SK-N-SH treated with all-trans-retinoic acid at 6 μM for 48 hours (cell line): Measurements from ENCODE around the gene EPB41.

Experiments
- ATAC-seq: fragments of 200-7000 bp; cut with Tn5 transposase; 3 replicates; pipeline ENCODE4 v1.9.1; 2020; ENCODE audit warnings: mild to moderate bottlenecking, moderate library complexity
- BACH2 ChIP-seq: fragments of 250-450 bp; sonication (Bioruptor Pico); IDR thresholded peaks from 2 replicates; pipeline ENCODE4 v1.9.0; 2021; ENCODE audit warnings: mild to moderate bottlenecking, borderline replicate concordance
- CSDC2 ChIP-seq: fragments of 250-450 bp; sonication (Bioruptor Pico); IDR thresholded peaks from 2 replicates; pipeline ENCODE4 v1.5.0; 2020; ENCODE audit warnings: mild to moderate bottlenecking, moderate library complexity
- CSRNP3 ChIP-seq: fragments of 250-450 bp; sonication (Bioruptor Pico); IDR thresholded peaks from 2 replicates; pipeline ENCODE4 v1.5.1; 2021; ENCODE audit warnings: mild to moderate bottlenecking, moderate library complexity
- ESRRG ChIP-seq: fragments of 250-450 bp; sonication (Bioruptor Pico); IDR thresholded peaks from 2 replicates; pipeline ENCODE4 v1.6.1; 2021; ENCODE audit warnings: mild to moderate bottlenecking
- GLIS3 ChIP-seq: fragments of 250-450 bp; sonication (Bioruptor Pico); IDR thresholded peaks from 2 replicates; pipeline ENCODE4 v1.5.0; 2020; ENCODE audit warnings: mild to moderate bottlenecking, moderate library complexity
- ISL1 ChIP-seq: fragments of 250-450 bp; sonication (Bioruptor Pico); IDR thresholded peaks from 2 replicates; pipeline ENCODE4 v2.1.2; 2022; ENCODE audit warnings: mild to moderate bottlenecking, moderate library complexity
- OSR1 ChIP-seq: fragments of 250-450 bp; sonication (Bioruptor Pico); IDR thresholded peaks from 2 replicates; pipeline ENCODE4 v1.8.0; 2022; ENCODE audit warnings: moderate library complexity, mild to moderate bottlenecking, inconsistent platforms
- PATZ1 ChIP-seq: fragments of 250-450 bp; sonication (Bioruptor Pico); IDR thresholded peaks from 2 replicates; pipeline ENCODE4 v1.8.0; 2020; ENCODE audit warnings: mild to moderate bottlenecking, moderate library complexity, borderline replicate concordance
- POU6F1 ChIP-seq: fragments of 250-450 bp; sonication (Bioruptor Pico); IDR thresholded peaks from 2 replicates; pipeline ENCODE4 v1.8.0; 2021; ENCODE audit warnings: low read depth, mild to moderate bottlenecking, moderate library complexity, borderline replicate concordance
- PPARA ChIP-seq: fragments of 250-450 bp; sonication (Bioruptor Pico); IDR thresholded peaks from 2 replicates; pipeline ENCODE4 v1.5.0; 2020; ENCODE audit warnings: mild to moderate bottlenecking, borderline replicate concordance
- RARB ChIP-seq: fragments of 250-450 bp; sonication (Bioruptor Pico); IDR thresholded peaks from 2 replicates; pipeline ENCODE4 v1.8.0; 2021; ENCODE audit warnings: mild to moderate bottlenecking, moderate library complexity
- SNAI2 ChIP-seq: fragments of 250-450 bp; sonication (Bioruptor Pico); IDR thresholded peaks from 2 replicates; pipeline ENCODE4 v1.5.0; 2020; ENCODE audit warnings: mild to moderate bottlenecking, moderate library complexity
- TOX ChIP-seq: fragments of 250-450 bp; sonication (Bioruptor Pico); IDR thresholded peaks from 2 replicates; pipeline ENCODE4 v1.8.0; 2021; ENCODE audit warnings: mild to moderate bottlenecking, moderate library complexity, borderline replicate concordance
- TSHZ2 ChIP-seq: fragments of 250-450 bp; sonication (Bioruptor Pico); IDR thresholded peaks from 2 replicates; pipeline ENCODE4 v1.5.0; 2020; ENCODE audit warnings: mild to moderate bottlenecking, moderate library complexity
- ZC3H10 ChIP-seq: fragments of 250-450 bp; sonication (Bioruptor Pico); IDR thresholded peaks from 2 replicates; pipeline ENCODE4 v1.5.1; 2021; ENCODE audit warnings: mild to moderate bottlenecking, moderate library complexity
- ZFP3 ChIP-seq: fragments of 250-450 bp; sonication (Bioruptor Pico); IDR thresholded peaks from 2 replicates; pipeline ENCODE4 v1.5.0; 2020; ENCODE audit warnings: mild to moderate bottlenecking, moderate library complexity
- ZNF565 ChIP-seq: fragments of 450-650 bp; formaldehyde crosslinking; conservative IDR thresholded peaks from 2 replicates; pipeline ENCODE4 v1.5.0; 2020; ENCODE audit warnings: low read depth, mild to moderate bottlenecking, moderate library complexity
- ZNF70 ChIP-seq: fragments of 450-650 bp; formaldehyde crosslinking; IDR thresholded peaks from 2 replicates; pipeline ENCODE4 v1.5.0; 2020; ENCODE audit warnings: mild to moderate bottlenecking, moderate library complexity
- ZNF8 ChIP-seq: fragments of 450-650 bp; formaldehyde crosslinking; IDR thresholded peaks from 2 replicates; pipeline ENCODE4 v1.5.0; 2020; ENCODE audit warnings: mild to moderate bottlenecking, moderate library complexity

EPB41 gene

GRCh38 chr1:29112705-29113412 is 198.5 kb downstream of the EPB41 start:
- TF ChIP-seq TOX (CRISPR knock-in tag), result no peak
- TF ChIP-seq TSHZ2 (CRISPR knock-in tag), result no peak
- TF ChIP-seq GLIS3 (CRISPR knock-in tag), result no peak
- no peak for TF ChIP-seq SNAI2
- TF ChIP-seq POU6F1 (CRISPR knock-in tag), result no peak
- TF ChIP-seq ZNF70 (CRISPR knock-in tag), result no peak
- no peak for TF ChIP-seq OSR1 (CRISPR knock-in tag)
- TF ChIP-seq ZFP3 (CRISPR knock-in tag), result no peak
- no peak for TF ChIP-seq RARB (CRISPR knock-in tag)
- no peak for TF ChIP-seq BACH2
- TF ChIP-seq CSRNP3 (CRISPR knock-in tag), result no peak
- TF ChIP-seq CSDC2, result no peak
- no peak for ATAC-seq

DNA sequence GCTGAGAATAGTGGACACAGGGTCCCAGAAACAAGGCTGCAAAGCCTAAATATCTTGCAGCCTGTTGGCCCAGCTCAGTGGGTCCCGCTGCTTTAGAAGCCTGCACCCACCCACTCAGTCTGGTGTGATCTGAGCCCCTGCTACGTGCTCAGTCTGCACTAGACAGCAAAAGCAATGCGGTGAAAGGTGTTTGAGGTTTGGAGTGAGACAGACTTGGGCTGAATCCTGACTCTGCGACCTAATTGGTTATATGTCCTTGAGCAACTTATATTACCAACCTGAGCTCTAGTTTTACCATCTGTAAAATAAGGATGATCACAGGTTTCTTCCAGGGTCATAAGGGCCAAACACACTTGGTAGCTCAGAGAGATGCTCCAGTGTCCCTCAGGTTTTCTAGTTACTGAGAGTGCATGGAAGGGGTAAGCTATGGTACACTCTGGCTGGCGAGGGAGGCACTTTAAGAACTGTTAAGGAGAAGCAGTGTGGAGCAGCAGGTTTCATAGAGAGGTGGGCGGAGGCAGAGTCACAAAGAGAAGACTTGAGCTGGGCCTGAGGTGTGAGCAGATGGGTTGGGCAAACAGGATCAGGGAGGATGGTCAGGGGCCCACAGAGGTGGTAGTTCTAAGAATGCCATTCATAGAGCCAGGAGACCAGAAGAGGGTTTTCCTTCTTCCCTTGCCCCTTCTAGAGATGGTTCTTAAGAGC is 199.2 kb downstream of the EPB41 start:
- TF ChIP-seq GLIS3 (CRISPR knock-in tag) (no peak), ZC3H10 (no peak), POU6F1 (CRISPR knock-in tag) (no peak), ZNF8 (CRISPR knock-in tag) (no peak), ZNF565 (CRISPR knock-in tag) (no peak), PPARA (no peak), ZNF70 (CRISPR knock-in tag) (no peak), CSRNP3 (CRISPR knock-in tag) (no peak), BACH2 (no peak), TOX (CRISPR knock-in tag) (no peak), ESRRG (CRISPR knock-in tag) (no peak), ISL1 (CRISPR knock-in tag) (no peak), CSDC2 (no peak), SNAI2 (no peak), ZFP3 (CRISPR knock-in tag) (no peak), PATZ1 (CRISPR knock-in tag) (no peak)
- no peak for ATAC-seq
